Right ventricle myocardium superior (tissue), 1 donor: Measurements from ENCODE around the gene ZNF771. TPM values are rescaled to one million over a fixed set of nuclear protein-coding genes. Genes with fewer than 3 reads are reported as not detected.
"Not testable (repeated sequence)": the region's sequence is repeated elsewhere in the genome, so short reads cannot be mapped to it uniquely, and the experiment has no call there.

ENCODE experiments used
- ATAC-seq: fragments of 200-7000 bp; cut with Tn5 transposase; one replicate; pipeline ENCODE4 v1.9.1; 2020; ENCODE audit warnings: mild to moderate bottlenecking; ENCODE audit not compliant: poor library complexity
- DNase-seq: peaks from one replicate; pipeline ENCODE4 v3.0.0-alpha.2; 2020
- intact Hi-C: fragments of 100-400 bp; cut with DNase I; formaldehyde crosslinking; loops from one replicate; pipeline ENCODE4 v1.11.2; 2022
- total RNA-seq: library from RNA; stranded (reverse); fragmentation: NEBNext Ultra II Directional; extraction: Animal tissue kit (Norgen Biotek cat#: 25700); gene quantifications from one replicate; pipeline ENCODE4 v1.2.1, GENCODE V29; 2021
- donor health status: DM: no; HTN: yes; CAD: no; lungs with severe emphysema.

The ZNF771 gene
- total RNA-seq, 1 donor from 2014 or later = 6.2 TPM

GRCh38 chr16:30395155-30395991 is 12.0 kb upstream of the ZNF771 start, which contains the start of gene ZNF48:
ZNF48 (plus strand) TSS chr16:30395420; CDS start chr16:30395795, 375 bp downstream.
- ATAC-seq = peak; percentile 97
- intact Hi-C loops = no loop called here
- peak; percentile 92 for DNase-seq

DNA sequence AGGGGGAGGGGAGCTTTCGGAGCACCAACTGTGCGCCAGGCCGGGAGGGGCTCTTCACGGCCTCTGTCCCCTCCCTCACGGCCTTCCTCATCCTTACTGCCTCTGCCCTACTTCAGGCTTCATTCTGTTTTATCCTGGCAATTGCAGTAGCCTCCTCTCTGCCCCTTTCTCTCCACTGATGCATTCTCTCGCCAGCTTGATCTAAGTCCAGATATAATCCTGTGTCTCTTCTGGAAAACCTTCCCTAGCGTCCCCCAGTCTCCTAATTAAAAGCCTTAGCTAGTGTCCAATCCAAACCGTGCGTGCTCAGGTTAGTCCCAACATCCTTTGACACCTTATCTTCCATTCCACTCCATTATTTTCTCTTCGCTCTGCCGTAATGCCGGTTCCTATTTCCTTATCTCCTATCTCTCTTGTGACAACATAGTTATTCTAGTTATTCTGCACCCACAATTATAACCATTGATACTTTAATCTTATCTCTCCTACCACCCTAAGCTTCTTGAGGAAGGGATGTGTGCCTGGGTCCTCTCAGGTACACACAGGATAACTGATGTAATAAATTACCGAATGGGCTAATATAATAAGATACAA is 11.3 kb upstream of the ZNF771 start:
- ATAC-seq (no peak), DNase-seq (no peak)
- intact Hi-C loops = no loop called here

DNA sequence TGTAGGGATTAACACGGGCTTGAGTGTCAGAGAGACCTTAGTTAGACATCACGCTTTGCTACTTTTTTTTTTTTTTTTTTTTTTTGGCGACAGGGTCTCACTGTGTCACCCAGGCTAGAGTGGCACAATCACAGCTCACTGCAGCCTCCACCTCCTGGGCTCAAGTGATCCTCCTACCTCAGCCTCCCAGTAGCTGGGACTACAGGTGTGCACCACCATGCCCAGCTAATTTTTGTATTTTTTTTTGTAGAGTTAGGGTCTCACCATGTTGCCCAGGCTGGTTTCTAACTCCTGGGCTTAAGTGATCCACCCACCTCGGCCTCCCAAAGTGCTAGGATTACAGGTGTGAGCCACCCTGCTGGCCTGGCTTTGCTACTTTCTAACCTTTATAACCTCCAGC is 10.8 kb upstream of the ZNF771 start:
- DNase-seq, intact Hi-C loops, ATAC-seq: not testable (repeated sequence)

- intact Hi-C loops = no loop called here
- no peak for ATAC-seq
- DNase-seq = no peak
Measured at GRCh38 chr16:30397056-30397455, 10.3 kb upstream of the ZNF771 start.

DNA sequence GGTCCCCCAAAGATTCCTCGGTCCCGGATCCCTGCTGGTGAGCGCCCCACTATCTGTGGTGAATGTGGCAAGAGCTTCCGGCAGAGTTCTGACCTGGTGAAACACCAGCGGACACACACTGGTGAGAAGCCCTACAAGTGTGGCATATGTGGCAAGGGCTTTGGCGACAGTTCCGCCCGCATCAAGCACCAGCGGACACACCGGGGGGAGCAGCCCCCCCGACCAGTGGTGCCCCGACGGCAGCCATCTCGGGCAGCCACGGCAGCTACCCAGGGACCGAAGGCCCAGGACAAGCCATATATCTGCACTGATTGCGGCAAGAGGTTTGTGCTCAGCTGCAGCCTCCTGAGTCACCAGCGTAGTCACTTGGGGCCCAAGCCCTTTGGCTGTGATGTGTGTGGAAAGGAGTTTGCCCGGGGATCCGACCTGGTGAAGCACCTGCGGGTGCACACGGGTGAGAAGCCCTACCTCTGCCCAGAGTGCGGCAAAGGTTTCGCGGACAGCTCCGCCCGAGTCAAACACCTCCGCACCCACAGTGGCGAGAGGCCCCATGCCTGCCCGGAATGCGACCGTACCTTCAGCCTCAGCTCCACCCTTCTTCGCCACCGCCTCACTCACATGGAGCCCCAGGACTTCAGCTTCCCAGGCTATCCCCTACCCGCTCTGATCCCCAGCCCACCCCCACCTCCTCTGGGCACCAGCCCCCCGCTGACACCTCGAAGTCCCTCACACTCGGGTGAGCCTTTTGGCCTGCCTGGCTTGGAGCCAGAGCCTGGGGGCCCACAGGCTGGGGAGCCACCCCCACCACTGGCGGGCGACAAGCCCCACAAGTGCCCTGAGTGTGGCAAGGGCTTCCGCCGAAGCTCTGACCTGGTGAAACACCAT is 9.4 kb upstream of the ZNF771 start:
- DNase-seq (no peak), ATAC-seq (no peak)
- intact Hi-C loops = no loop called here

DNA sequence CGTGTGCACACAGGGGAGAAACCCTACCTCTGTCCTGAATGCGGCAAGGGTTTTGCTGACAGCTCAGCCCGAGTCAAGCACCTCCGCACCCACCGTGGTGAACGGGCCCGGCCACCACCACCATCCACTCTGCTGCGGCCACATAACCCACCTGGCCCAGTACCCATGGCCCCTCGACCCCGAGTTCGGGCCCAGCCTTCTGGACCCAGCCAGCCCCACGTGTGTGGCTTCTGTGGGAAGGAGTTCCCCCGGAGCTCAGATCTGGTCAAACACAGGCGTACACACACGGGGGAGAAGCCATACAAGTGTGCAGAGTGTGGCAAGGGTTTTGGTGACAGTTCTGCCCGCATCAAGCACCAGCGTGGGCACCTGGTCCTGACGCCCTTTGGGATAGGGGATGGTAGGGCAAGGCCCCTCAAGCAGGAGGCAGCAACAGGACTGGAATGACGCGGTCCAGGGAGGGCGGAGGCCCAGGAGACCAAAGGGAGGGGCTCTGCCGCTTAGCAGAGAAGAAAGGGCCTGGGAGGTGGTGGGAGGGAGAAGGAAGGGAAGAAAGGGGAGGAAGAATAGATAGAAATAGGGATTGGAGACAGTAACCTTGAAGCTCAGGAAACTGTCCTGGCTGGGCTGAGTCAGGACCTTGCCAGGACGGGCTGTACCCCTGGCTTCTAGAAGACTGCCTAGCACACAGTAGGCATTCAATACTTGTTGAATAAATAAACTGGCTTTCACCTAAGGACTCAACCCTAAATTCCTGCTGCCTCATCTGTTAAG is 8.6 kb upstream of the ZNF771 start:
- intact Hi-C loops = no loop called here
- DNase-seq (no peak), ATAC-seq (no peak)

GRCh38 chr16:30399435-30400186 is 7.8 kb upstream of the ZNF771 start:
- ATAC-seq (no peak), DNase-seq (no peak)
- intact Hi-C loops = loop anchor here (10.0 kb wide), 1 partner anchor 45 kb away; the partner anchor contains the start of gene CD2BP2

DNA sequence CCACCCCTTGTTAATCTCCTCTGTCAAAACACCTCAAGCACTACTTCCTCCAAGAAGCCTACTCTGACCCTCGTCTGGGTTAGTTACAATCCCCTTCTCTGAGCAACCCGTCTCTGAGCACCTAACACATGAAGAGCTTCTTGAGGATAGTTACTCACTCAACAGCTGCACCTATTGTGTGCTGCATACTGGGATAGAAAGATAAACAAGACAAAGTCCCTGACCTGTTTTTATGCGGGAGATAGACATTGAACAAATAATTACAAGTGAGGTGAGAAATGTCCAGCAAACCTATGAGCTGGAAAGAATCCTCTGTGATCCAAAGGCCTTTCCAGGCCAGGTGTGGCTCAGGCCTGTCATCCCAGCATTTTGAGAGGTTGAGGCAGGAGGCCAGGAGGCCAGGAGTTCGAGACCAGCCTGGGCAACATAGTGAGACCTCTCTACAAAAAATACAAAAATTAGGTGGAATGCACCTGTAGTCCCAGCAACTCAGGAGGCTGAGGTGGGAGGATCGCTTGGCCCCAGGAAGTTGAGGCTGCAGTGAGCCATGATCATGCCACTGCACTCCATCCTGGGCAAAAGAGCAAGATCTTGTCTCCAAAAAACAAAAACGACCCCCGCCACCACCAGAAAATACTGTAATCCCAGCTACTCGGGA is 5.5 kb upstream of the ZNF771 start:
- ATAC-seq (no peak), DNase-seq (no peak)
- intact Hi-C loops = loop anchor here (10.0 kb wide), 1 partner anchor 47 kb away; the partner anchor contains the start of gene CD2BP2

DNA sequence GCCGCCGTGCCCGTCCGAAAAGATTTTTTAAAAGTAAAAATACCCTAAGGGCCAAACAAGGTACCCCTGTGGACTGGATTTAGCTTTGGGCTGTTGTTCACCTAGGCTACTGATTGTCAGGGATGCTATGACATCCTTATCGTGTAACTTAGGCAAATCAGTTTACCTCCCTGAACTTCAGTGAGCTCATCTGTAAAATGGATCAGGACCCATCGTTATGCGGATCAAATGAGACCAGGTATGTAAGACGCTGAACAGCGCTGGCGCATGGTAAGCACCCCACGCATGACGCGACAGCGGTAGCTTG is 658 bp upstream of the ZNF771 start:
- ATAC-seq = no peak
- intact Hi-C loops = loop anchor here (10.0 kb wide), 1 partner anchor 52 kb away; the partner anchor contains the start of gene CD2BP2
- DNase-seq = no peak

DNA sequence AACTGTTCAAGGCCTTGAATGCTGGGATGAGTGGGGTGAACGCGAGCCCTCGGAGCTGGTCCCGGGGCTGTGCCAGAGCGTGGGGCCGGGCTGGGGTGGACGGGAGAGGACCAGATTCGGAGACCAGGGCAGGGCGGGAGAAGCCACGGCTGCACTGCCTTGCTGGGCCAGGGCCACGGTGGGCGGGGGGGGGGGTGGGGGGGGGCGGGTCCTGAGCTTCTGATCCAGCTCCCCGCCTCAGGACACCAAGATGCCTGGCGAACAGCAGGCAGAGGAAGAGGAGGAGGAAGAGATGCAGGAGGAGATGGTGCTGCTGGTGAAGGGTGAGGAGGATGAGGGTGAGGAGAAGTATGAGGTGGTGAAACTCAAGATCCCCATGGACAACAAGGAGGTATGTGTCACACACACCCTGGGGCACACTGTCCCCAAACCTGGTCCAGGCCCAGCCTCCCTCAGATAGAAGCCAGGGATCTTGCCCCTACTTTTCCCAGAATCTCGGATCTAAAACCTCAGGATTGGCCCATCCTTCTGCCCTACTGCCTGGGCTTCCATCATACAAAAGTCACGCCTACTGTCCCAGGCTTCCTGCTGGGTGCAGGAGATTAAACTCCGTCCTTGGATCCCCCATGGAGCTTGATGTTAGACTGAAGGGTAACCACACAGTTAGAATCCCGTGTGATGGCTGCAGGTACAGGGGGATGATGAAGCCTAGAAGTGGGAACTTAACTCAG is 563 bp downstream of the ZNF771 start:
- intact Hi-C loops = loop anchor here (10.0 kb wide), 1 partner anchor 53 kb away; the partner anchor contains the start of gene CD2BP2
- ATAC-seq (peak; percentile 26), DNase-seq (no peak)

DNA sequence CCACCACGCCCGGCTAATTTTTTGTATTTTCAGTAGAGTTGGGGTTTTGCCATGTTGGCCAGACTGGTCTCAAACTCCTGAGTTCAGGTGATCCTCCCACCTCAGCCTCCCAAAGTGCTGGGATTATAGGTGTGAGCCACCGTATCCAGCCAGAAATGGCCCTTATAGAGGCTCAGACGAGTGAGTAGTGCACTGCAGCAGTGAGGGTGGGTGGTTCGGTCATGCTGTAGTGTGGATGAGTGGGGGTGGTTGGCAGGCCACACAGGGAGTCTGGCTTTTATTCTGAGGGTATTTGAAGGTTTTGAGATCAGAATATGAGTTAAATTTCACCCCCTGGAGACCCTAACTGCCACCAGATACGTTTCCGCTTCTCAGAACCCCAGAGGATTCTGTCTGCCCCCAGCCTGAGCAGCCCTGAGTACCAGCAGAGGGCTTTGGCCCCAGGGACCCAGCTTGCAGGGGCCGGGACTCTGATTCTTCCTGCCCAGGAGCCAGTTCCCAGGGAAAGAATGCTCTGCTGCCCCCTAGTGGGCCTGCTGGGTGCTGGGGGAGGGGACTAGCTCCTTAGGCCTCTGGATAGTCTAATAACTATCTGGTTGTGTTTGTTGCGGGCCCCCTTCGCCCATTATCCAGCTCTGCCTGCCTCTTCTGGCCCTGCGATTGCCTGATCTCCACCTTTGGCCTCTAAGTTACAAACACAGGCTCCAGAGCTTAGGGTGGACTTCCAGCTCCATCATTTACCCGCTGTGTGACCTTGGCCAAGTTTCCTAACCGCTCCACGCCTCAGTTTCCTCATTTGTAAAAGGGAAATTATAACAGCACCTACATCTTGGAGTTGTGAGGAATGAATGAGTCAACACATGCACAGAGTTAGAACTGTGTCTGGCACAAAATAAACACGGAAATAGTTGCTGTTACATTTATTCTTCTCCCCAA is 2.0 kb downstream of the ZNF771 start:
- DNase-seq (peak; percentile 93), ATAC-seq (peak; percentile 79)
- intact Hi-C loops = loop anchor here (10.0 kb wide), 2 partner anchors 55 to 315 kb away; partner anchors contain the start of genes CD2BP2, TBX6 and YPEL3

DNA sequence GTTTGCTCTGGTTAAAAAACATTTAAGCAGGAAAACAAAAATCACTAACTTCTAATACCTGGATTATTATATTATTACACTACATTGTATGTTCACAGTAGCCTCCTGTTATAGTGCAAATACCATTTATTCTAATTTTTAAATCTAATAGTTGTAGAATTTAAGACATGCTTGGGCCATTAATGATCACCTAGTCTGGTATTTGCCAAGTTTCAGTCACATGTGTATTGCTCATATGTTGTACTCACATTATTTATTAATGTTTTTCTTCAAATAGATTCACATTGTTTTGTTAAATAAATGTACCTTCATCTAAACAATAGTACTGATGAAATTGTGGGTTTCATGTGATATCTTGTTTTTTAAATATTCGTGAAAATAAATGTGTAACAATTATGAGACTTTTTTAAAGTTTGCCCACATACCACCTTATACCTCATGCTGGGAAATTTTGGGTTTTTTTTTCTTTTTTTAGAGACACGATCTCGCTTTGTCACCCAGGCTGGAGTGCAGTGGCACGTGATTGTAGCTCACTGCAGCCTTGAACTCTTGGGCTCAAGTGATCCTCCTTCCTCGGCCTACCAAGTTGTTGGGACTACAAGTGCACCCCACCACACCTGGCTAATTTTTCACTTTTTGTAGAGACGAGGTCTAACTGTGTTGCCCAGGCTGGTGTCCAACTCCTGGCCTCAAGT is 5.9 kb downstream of the ZNF771 start:
- no peak for ATAC-seq
- intact Hi-C loops = loop anchor here (10.0 kb wide), 1 partner anchor 318 kb away; the partner anchor contains the start of genes TBX6 and YPEL3
- no peak for DNase-seq

DNA sequence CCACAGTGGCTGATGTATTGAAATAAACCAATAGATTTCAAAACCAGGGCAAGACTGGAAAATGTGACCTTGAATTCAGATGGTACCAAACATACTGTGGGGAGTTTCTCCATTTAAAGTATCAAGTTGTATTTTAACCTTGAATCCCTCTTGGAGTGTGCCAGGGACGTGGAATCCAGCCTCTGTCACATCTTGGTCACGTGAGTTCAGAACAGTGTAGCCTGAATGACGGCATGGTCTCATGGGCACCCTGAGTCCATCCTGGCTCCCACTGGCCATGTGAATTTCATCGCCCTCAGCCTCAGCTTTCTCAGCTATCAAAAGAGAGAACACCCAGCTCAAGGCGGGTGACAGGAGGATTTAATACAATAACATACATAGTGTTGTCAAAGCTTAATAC is 6.8 kb downstream of the ZNF771 start:
- intact Hi-C loops = loop anchor here (10.0 kb wide), 1 partner anchor 319 kb away; the partner anchor contains the start of genes TBX6 and YPEL3
- DNase-seq (no peak), ATAC-seq (no peak)

DNA sequence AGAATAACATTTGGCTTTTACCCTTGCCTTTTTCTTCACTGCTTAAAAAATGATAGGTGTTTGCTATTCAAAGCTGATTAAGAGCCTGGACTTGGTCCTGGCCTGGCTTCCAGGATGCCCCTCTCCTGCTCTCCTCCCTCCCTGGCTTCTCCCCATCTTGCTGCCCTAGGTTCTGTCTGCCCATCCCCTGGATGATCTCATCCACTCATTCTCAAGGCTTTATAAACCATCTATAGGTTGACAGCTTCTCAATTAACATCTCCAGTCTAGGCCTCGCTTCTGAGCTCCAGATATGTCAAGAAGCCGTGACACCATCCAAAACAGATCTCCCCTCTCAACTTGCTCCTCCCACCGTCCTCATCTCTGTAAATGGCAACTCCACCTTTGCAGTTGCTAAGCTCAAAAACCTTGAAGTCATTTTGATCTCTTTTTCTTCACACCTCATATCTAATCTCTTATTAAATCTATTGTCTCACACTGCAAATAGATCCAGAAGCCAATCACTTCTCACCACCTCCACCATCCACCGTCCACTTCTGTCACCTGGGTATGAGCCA is 8.7 kb downstream of the ZNF771 start:
- intact Hi-C loops = loop anchor here (10.0 kb wide), 1 partner anchor 321 kb away; the partner anchor contains the start of genes TBX6 and YPEL3

More for the DNA sequence above, 8.7 kb downstream of the ZNF771 start:
- no peak for ATAC-seq
- no peak for DNase-seq
